ENCODE measurements around the gene ZGPAT.

ZGPAT gene

DNA sequence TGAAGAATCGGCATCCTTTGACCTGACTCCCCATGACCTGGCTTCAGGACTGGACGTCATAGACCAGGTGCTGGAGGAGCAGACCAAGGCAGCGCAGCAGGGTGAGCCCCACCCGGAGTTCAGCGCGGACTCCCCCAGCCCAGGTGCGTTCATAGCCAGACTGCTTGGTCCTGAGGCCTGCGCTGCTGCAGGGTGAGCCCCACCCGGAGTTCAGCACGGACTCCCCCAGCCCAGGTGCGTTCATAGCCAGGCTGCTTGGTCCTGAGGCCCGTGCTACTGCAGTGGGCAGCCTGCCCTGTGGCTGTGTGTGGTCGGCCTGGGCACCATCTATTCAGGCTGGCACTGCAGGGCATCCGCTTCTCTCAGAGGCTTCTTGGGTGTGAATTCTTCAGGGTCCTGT is 33.9 kb upstream of the ZGPAT start:
- peaks cover 57 to 87% (median 74%) of the 10 kb centered on the region in 11 experiments for H3K36me3 ChIP-seq
- H3K4me1 ChIP-seq: no peaks in the 10 kb centered on the region

DNA sequence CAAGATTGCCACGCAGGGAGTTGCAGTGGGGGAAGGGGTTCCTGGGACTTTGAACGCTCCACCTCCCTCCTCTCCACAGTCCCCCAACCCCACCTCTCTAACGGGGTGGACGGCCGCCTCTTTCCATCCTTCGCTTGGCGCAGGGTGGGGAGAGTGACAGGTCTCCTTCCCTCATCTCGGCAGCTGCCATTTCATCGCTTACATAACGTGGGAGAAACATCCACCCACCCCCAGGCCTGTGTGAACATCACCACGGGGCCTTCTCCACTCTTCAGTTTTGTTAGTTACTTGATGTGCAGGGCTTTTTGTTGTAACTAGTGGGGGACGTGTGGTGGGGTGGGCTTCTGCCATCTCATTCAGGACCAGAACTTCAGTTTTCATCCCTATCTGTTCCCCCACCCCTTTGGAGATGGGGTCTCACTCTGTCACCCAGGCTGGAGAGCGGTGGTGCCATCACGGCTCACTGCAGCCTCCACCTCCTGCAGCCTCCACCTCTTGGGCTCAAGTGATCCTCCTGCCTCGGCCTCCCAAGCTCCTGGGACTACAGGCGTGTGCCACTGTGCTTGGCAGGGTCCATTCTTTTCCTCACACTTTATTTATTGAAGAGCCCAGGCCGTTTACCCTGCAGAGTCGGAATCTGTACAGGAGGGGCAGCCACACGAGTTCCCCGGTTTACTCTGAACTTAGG is 32.0 kb upstream of the ZGPAT start:
- Histone ChIP-seq H4K20me1 (peaks cover 0 to 38% (median 0%) of the 10 kb centered on the region in 11 experiments; a peak in 4 of 22 replicates), H3K27me3 (no peaks in the 10 kb centered on the region), H3K4me3 (no peak overlapping the region), H3K4me2 (no peak overlapping the region), H3K9ac (no peak overlapping the region), H3K36me3 (peaks cover 59 to 94% (median 79%) of the 10 kb centered on the region in 11 experiments), H3K4me1 (no peaks in the 10 kb centered on the region), H3K27ac (no peak overlapping the region), H3K9me3 (replicated peaks in 1 of 11) (no peaks in the 10 kb centered on the region)
- TF ChIP-seq Cebpa-rat (IDR thresholded peaks at IDR 0.05): no peak

More for the DNA sequence above, 33.9 kb upstream of the ZGPAT start:
- H4K20me1 ChIP-seq: peaks cover 0 to 19% (median 0%) of the 10 kb centered on the region in 11 experiments; a peak in 4 of 22 replicates
- no peak overlapping the region for H3K9ac ChIP-seq
- no peak overlapping the region for H3K27ac ChIP-seq
- H3K27me3 ChIP-seq: no peaks in the 10 kb centered on the region
- no peak for TF ChIP-seq Cebpa-rat (IDR thresholded peaks at IDR 0.05)
- no peak overlapping the region for H3K4me3 ChIP-seq
- H3K9me3 ChIP-seq (replicated peaks in 1 of 11): no peaks in the 10 kb centered on the region
- no peak overlapping the region for H3K4me2 ChIP-seq

DNA sequence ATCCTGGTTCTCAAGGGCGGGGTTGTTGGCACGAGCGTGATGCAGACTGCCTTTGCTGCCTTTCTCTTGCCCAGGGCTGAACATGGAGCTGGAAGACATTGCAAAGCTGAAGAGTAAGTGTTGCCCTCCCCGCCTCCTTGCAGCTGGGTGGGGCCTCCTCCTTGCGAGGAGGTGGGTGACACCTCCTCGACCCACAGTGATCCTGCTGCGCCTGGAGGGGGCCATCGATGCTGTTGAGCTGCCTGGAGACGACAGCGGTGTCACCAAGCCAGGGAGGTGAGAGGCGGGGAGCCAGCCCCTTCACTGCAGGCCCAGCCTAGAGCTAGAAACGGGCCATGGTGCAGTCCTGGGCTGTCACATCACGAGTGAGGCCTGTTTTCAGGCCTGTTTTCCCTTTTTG is 29.8 kb upstream of the ZGPAT start:
- H3K9me3 ChIP-seq (replicated peaks in 1 of 11): no peaks in the 10 kb centered on the region
- peaks cover 0 to 57% (median 0%) of the 10 kb centered on the region in 11 experiments; a peak in 6 of 22 replicates for H4K20me1 ChIP-seq
- no peak overlapping the region for H3K27ac ChIP-seq
- H3K4me3 ChIP-seq: no peak overlapping the region
- no peak overlapping the region for H3K9ac ChIP-seq
- TF ChIP-seq Cebpa-rat (IDR thresholded peaks at IDR 0.05): no peak
- no peaks in the 10 kb centered on the region for H3K27me3 ChIP-seq
- H3K4me1 ChIP-seq: peaks cover 0 to 12% (median 5%) of the 10 kb centered on the region in 10 experiments; a peak in 9 of 20 replicates
- peaks cover 50 to 98% (median 74%) of the 10 kb centered on the region in 11 experiments for H3K36me3 ChIP-seq
- H3K4me2 ChIP-seq: no peak overlapping the region

DNA sequence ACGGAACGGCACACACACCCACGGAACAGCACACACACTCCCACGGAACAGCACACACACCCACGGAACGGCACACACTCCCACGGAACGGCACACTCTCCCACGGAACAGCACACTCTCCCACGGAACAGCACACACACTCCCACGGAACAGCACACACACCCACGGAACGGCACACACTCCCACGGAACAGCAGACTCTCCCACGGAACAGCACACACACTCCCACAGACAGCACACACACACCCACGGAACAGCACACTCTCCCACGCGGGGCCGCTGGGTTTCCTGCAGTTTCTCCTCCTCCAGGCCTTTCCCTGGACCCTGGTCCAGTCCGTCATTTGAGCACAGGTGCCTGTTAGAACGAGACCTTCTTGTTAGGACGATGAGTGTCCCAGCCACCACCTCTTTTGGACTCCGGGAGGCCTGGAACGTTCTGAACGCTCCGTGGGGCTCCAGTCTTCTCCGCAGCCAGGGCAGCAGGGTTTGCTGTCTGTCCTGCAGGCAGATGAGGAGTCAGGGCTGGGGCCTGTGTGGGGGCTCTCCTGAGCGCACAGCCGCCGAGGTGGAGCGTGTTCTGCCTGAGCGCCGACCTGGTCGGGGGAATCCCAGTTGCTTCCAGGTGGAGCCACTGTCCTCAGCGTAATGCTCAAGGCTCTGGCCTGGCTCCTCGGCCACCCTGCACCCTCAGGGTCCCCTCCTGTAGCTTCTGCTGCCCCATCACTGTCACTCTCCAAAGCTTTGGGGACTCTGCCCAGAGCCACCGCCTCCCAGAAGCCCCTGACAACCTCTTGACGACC is 29.0 kb upstream of the ZGPAT start:
- Histone ChIP-seq H3K4me2 (no peak overlapping the region), H3K4me3 (no peak overlapping the region), H3K4me1 (peaks cover 0 to 20% (median 5%) of the 10 kb centered on the region in 10 experiments; a peak in 9 of 20 replicates), H3K27ac (no peak overlapping the region), H3K36me3 (peaks cover 42 to 97% (median 70%) of the 10 kb centered on the region in 11 experiments), H3K9ac (peak overlapping the region in 1 of 11 experiments; percentile 9; a peak in 1 of 22 replicates), H3K27me3 (no peaks in the 10 kb centered on the region), H4K20me1 (peaks cover 0 to 57% (median 3%) of the 10 kb centered on the region in 11 experiments; a peak in 6 of 22 replicates), H3K9me3 (replicated peaks in 1 of 11) (no peaks in the 10 kb centered on the region)
- no peak for TF ChIP-seq Cebpa-rat (IDR thresholded peaks at IDR 0.05)

DNA sequence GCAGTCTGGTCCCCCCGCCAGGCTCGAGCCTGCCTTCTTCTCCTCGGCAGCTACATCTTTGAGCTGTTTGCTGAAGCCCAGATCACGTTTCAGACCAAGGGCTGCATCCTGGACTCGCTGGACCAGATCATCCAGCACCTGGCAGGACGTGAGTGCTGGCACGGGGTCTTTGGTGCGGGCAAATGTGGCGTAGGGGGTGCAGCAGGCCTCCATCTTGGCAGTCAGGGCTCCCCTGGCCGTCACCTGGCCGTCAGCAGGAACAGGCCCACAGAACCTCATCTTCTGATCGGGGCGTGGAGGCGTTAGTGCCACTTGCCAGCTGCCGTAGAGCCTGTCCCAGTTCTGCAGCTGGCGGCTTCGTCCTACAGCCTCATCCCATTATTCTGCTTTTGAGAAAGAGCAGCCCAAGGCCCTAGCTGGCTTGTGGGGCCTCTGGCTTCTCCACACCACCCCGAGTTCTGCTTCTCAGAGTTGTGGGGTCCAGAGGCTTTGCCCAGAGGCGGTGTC is 28.0 kb upstream of the ZGPAT start:
- TF ChIP-seq Cebpa-rat (IDR thresholded peaks at IDR 0.05): no peak

DNA sequence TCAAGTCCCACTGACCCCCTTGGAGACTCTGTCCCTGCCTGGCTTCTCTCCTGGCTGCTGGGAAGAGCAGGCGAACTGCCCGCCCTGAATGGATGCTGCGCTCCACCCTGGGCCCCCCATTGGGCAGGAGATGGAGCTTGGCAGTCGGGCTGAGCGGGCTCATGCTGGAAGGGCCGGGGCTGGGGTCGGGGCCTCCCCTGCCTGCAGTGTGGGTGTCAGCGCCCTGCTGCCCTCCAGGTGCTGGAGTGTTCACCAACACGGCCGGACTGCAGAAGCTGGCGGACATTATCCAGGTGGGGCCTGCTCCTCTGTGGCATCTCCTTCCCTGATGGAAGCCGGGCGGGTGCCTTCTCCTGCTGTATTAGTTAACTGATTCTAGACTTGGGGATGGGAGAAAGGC is 27.4 kb upstream of the ZGPAT start:
- Histone ChIP-seq H3K27me3 (no peaks in the 10 kb centered on the region), H3K9me3 (replicated peaks in 1 of 11) (no peaks in the 10 kb centered on the region), H3K36me3 (peaks cover 29 to 82% (median 56%) of the 10 kb centered on the region in 11 experiments), H3K9ac (no peak overlapping the region), H3K4me2 (no peak overlapping the region), H3K27ac (no peak overlapping the region), H3K4me1 (peaks cover 0 to 36% (median 5%) of the 10 kb centered on the region in 10 experiments; a peak in 9 of 20 replicates), H4K20me1 (peaks cover 0 to 56% (median 3%) of the 10 kb centered on the region in 11 experiments; a peak in 7 of 22 replicates), H3K4me3 (no peak overlapping the region)
- TF ChIP-seq Cebpa-rat (IDR thresholded peaks at IDR 0.05): no peak

More for the DNA sequence above, 28.0 kb upstream of the ZGPAT start:
- Histone ChIP-seq H3K9me3 (replicated peaks in 1 of 11) (no peaks in the 10 kb centered on the region), H3K27ac (no peak overlapping the region), H3K36me3 (peaks cover 34 to 87% (median 61%) of the 10 kb centered on the region in 11 experiments), H3K9ac (peak overlapping the region in 2 of 11 experiments; percentile 5 to 6; a peak in 2 of 22 replicates), H3K4me1 (peaks cover 0 to 30% (median 5%) of the 10 kb centered on the region in 10 experiments; a peak in 9 of 20 replicates), H3K27me3 (no peaks in the 10 kb centered on the region), H3K4me3 (no peak overlapping the region), H3K4me2 (no peak overlapping the region), H4K20me1 (peaks cover 0 to 57% (median 3%) of the 10 kb centered on the region in 11 experiments; a peak in 6 of 22 replicates)

DNA sequence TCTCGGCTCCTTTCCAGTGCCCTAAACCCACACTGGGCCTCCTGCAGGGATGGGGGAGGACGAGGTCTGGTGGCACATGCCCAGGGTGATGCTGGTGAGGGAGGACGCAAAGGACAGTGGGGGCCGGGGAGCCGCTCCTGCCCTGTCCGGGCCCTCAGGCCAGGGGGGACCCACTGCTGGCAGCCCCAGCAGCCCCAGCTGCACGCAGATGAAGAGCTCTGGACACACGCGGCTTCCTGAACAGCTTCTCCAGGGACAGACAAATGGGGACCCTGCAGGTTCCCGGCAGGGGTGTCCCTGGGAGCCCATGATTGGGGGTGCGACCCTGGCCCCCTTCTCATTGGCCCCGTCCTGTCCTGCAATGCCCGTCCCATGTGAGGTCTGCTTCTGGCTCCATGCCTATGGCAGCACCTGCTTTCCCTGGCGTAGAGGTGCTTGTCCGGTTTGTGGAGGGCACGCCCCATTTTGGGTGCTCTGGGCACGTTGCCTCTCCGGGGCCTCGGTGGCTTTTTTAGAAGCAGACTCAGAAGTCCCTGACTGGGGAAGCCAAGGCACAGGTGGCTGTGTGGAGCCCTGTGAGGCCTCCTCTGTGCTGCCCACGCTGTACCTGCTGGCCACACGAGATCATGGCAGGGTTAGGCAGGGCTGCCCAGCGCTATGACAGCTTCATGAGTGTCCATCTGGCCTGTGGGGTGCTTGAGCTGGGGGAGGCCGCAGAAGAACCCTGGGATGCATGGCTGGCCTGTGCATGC is 26.8 kb upstream of the ZGPAT start:
- Histone ChIP-seq H3K27me3 (no peaks in the 10 kb centered on the region), H3K9ac (0 out of 22 replicates have a peak overlapping the region, but pooled peaks of 1 of the 11 experiments have one; percentile 14), H3K4me2 (no peak overlapping the region), H3K4me1 (peaks cover 0 to 42% (median 7%) of the 10 kb centered on the region in 10 experiments; a peak in 12 of 20 replicates), H3K4me3 (no peak overlapping the region), H4K20me1 (peaks cover 0 to 52% (median 3%) of the 10 kb centered on the region in 11 experiments; a peak in 8 of 22 replicates), H3K36me3 (peaks cover 23 to 76% (median 50%) of the 10 kb centered on the region in 11 experiments; a peak in 21 of 22 replicates), H3K9me3 (replicated peaks in 1 of 11) (no peaks in the 10 kb centered on the region), H3K27ac (no peak overlapping the region)
- TF ChIP-seq Cebpa-rat (IDR thresholded peaks at IDR 0.05): no peak

DNA sequence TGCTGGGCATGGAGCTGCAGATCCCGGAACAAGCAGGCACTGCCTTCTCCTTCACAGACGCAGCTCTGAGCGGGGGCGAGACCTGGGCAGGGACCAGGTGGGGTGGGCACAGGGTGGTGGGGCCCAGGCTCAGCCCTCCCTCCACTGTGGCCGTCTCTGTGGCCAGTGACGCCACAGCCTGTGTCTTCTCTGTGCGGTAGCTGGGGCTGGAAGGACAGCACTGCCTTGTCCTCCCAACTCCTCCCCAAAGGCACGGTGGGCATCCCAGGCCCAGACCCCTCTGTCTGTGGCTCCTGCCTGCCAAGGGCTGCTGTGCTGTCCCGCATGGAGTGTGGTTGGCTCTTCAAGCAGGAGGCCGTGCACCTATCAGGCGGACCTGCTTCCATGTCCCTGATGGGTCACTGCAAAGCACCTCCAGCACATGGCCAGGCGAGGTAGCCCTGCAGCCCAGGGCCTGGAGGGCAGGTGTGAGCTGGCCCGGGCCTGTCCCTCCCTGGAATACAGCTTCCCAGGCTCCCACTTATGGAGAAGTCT is 26.2 kb upstream of the ZGPAT start:
- Histone ChIP-seq H3K9ac (no peak overlapping the region), H3K4me2 (no peak overlapping the region), H3K36me3 (peaks cover 18 to 69% (median 45%) of the 10 kb centered on the region in 11 experiments; a peak in 21 of 22 replicates), H4K20me1 (peaks cover 0 to 53% (median 8%) of the 10 kb centered on the region in 11 experiments; a peak in 8 of 22 replicates), H3K9me3 (replicated peaks in 1 of 11) (no peaks in the 10 kb centered on the region), H3K4me3 (no peak overlapping the region), H3K4me1 (peaks cover 5 to 48% (median 13%) of the 10 kb centered on the region in 10 experiments), H3K27me3 (no peaks in the 10 kb centered on the region), H3K27ac (no peak overlapping the region)
- no peak for TF ChIP-seq Cebpa-rat (IDR thresholded peaks at IDR 0.05)
